NCI-H187 treated with DMSO at 0.1 percent for 48 hours (cell line): Measurements from ENCODE around the gene KDM3B.
"Not testable (repeated sequence)": the region's sequence is repeated elsewhere in the genome, so short reads cannot be mapped to it uniquely, and the experiment has no call there.

Experiments used
- DNase-seq: peaks from one replicate; lab custom pipeline; 2025; lab: John Stamatoyannopoulos, UW

KDM3B gene

GRCh38 chr5:138352071-138352721 is at the start of gene KDM3B:
TSS of gene KDM3B (plus strand) at chr5:138352685. CDS start at chr5:138352796, 111 bp downstream.
- DNase-seq, result peak; percentile 14

- no peak for DNase-seq
Measured at GRCh38 chr5:138303372-138303771, 49.1 kb upstream of the KDM3B start.

GRCh38 chr5:138305797-138306196 is 46.7 kb upstream of the KDM3B start:
- no peak for DNase-seq

GRCh38 chr5:138315751-138316278 is 36.7 kb upstream of the KDM3B start:
- DNase-seq, result no peak

- DNase-seq, result no peak
Measured at GRCh38 chr5:138316355-138316754, 36.1 kb upstream of the KDM3B start.

- DNase-seq, result not testable (repeated sequence)
Measured at GRCh38 chr5:138318211-138318610, 34.3 kb upstream of the KDM3B start.

GRCh38 chr5:138330813-138331448 is 21.6 kb upstream of the KDM3B start:
- DNase-seq, result no peak

GRCh38 chr5:138331449-138332368 is 20.8 kb upstream of the KDM3B start, which contains the start of gene CDC25C:
TSS of gene CDC25C (minus strand) at chr5:138331804. CDS start at chr5:138331180, 624 bp downstream.
- DNase-seq, result peak; percentile 95

GRCh38 chr5:138334867-138335447 is 17.5 kb upstream of the KDM3B start:
- no peak for DNase-seq

GRCh38 chr5:138336952-138337684 is 15.4 kb upstream of the KDM3B start:
- DNase-seq, result no peak

GRCh38 chr5:138337685-138338410 is 14.6 kb upstream of the KDM3B start, which contains the start of gene FAM53C:
TSS of gene FAM53C (plus strand) at chr5:138338266. CDS start at chr5:138341336, 3,070 bp downstream.
- peak; percentile 36 for DNase-seq

- no peak for DNase-seq
Measured at GRCh38 chr5:138338411-138339090, 13.9 kb upstream of the KDM3B start.

GRCh38 chr5:138339091-138339456 is 13.4 kb upstream of the KDM3B start:
- DNase-seq, result no peak

GRCh38 chr5:138339464-138339863 is 13.0 kb upstream of the KDM3B start:
- no peak for DNase-seq

GRCh38 chr5:138340008-138340407 is 12.5 kb upstream of the KDM3B start:
- no peak for DNase-seq

- DNase-seq, result no peak
Measured at GRCh38 chr5:138344887-138345622, 7.4 kb upstream of the KDM3B start.

- no peak for DNase-seq
Measured at GRCh38 chr5:138346889-138347288, 5.6 kb upstream of the KDM3B start.

- DNase-seq, result no peak
Measured at GRCh38 chr5:138349852-138350562, 2.5 kb upstream of the KDM3B start.

- DNase-seq, result no peak
Measured at GRCh38 chr5:138350563-138350890, 2.0 kb upstream of the KDM3B start.
